Measurements from ENCODE around the gene SLC2A6. TPM values are rescaled to one million over a fixed set of nuclear protein-coding genes. Genes with fewer than 3 reads are reported as not detected.

The SLC2A6 gene
- total RNA-seq, 1 experiment from 2014 or later = 18.7 TPM

GRCh38 chr9:133477992-133478850, 678 bp downstream of the SLC2A6 start:
- Histone ChIP-seq H3T11ph (ENCODE audit: low read length) (no peak overlapping the region), H2BK120ac (ENCODE audit: low read depth, low read length, poor library complexity, severe bottlenecking) (no peak overlapping the region), H4K8ac (replicated peaks; ENCODE audit: insufficient read length, low read depth, low read length) (no peak overlapping the region), H3K56ac (ENCODE audit: insufficient read length, low read depth, low read length) (no peak overlapping the region), H3K9ac (ENCODE audit: extremely low read depth, insufficient read length, low read length) (peak overlapping the region; percentile 66), H3K27ac (ENCODE audit: insufficient read length, low read depth, low read length) (no peak overlapping the region), H3K18ac (ENCODE audit: insufficient read length, low read depth, low read length) (no peak overlapping the region), H3K4me2 (ENCODE audit: insufficient read depth, insufficient read length, low read length) (peak overlapping the region; percentile 69), H3K79me1 (ENCODE audit: insufficient read depth, low read depth, low read length, poor library complexity, severe bottlenecking) (no peaks in the 10 kb centered on the region), H2AK5ac (ENCODE audit: insufficient read length, low read length) (no peak overlapping the region), H3K4ac (ENCODE audit: low read depth, low read length) (no peak overlapping the region), H3K23ac (ENCODE audit: insufficient read length, low read depth, low read length) (no peak overlapping the region), H2BK5ac (ENCODE audit: insufficient read length, low read length) (no peak overlapping the region), H2BK15ac (ENCODE audit: low read depth, low read length) (no peak overlapping the region), H3K9me3 (ENCODE audit: control insufficient read depth, low read depth, low read length) (no peaks in the 10 kb centered on the region), H3K14ac (ENCODE audit: insufficient read depth, low read length) (peak overlapping the region; percentile 74; the same call in 1 of the 2 replicates), H2BK20ac (ENCODE audit: low read depth, low read length, poor library complexity, severe bottlenecking) (no peak overlapping the region), H3K4me1 (ENCODE audit: insufficient read depth, low read length) (0 out of 2 replicates have a peak, but pooled peaks cover 2% of the 10 kb centered on the region), H2BK12ac (ENCODE audit: insufficient read length, low read depth, low read length) (no peak overlapping the region), H3K79me2 (ENCODE audit: insufficient read depth, low read length) (no peaks in the 10 kb centered on the region; the same call in 1 of the 2 replicates), H3K23me2 (ENCODE audit: insufficient read length, low read depth, low read length, poor library complexity, severe bottlenecking) (peaks cover 13% of the 10 kb centered on the region), H4K91ac (ENCODE audit: insufficient read length, low read depth, low read length) (no peak overlapping the region), H3K27me3 (ENCODE audit: insufficient read depth, low read length) (no peaks in the 10 kb centered on the region), H4K5ac (ENCODE audit: insufficient read length, low read depth, low read length) (no peak overlapping the region), H4K20me1 (ENCODE audit: control insufficient read depth, insufficient read depth, insufficient read length) (no peaks in the 10 kb centered on the region), H2AFZ (ENCODE audit: low read length) (no peak overlapping the region)
- Mint-ChIP-seq H3K36me3 (ENCODE audit: insufficient read depth in 1 of 3, low read depth in 3 of 3) (peaks cover 8 to 14% (median 9%) of the 10 kb centered on the region in 3 experiments; a peak in 5 of 7 replicates), H3K27ac (peak overlapping the region in 1 of 3 experiments; percentile 44; a peak in 3 of 7 replicates), H3K4me3 (peak overlapping the region; percentile 75 to 86), H3K9me3 (no peaks in the 10 kb centered on the region), H3K27me3 (ENCODE audit: low read depth) (peaks cover 16% of the 10 kb centered on the region), H3K4me1 (peaks cover 4 to 11% of the 10 kb centered on the region in 2 experiments)
- no peak for DNase-seq
- WGBS (ENCODE audit: extremely low coverage, insufficient read length, low lambda C conversion rate) = no CpG with 5 or more reads among the region's 17 CpGs
- TF ChIP-seq, protein P1, sequence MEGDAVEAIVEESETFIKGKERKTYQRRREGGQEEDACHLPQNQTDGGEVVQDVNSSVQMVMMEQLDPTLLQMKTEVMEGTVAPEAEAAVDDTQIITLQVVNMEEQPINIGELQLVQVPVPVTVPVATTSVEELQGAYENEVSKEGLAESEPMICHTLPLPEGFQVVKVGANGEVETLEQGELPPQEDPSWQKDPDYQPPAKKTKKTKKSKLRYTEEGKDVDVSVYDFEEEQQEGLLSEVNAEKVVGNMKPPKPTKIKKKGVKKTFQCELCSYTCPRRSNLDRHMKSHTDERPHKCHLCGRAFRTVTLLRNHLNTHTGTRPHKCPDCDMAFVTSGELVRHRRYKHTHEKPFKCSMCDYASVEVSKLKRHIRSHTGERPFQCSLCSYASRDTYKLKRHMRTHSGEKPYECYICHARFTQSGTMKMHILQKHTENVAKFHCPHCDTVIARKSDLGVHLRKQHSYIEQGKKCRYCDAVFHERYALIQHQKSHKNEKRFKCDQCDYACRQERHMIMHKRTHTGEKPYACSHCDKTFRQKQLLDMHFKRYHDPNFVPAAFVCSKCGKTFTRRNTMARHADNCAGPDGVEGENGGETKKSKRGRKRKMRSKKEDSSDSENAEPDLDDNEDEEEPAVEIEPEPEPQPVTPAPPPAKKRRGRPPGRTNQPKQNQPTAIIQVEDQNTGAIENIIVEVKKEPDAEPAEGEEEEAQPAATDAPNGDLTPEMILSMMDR (conservative IDR thresholded peaks at IDR 0.05) = no peak
